GM19239 (cell line): ENCODE measurements around the gene HEBP1.

Experiments used
- DNase-seq: peaks from one replicate; pipeline ENCODE4 v3.0.0; 2011; ENCODE audit warnings: low spot score; ENCODE audit not compliant: insufficient read length
- FAIRE-seq: peaks from 2 replicates; lab custom pipeline; 2011; peaks lifted over from hg19 to GRCh38; lab: Jason Lieb, UNC

The HEBP1 gene

DNA sequence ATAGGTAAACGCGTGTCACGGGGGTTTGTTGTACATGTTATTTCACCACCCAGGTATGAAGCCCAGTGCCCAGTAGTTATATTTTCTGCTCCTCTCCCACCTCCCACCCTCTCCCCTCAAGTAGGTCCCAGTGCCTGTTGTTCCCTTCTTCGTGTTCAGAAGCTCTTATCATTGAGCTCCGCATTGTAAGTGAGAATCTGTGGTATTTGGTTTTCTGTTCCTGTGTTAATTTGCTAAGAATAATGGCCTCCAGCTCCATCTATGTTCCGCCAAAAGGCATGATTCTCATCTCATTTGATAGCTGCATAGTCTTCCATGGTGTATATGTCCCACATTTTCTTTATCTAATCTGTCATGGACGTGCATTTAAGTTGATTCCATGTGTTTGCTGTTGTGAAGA is 41.2 kb downstream of the HEBP1 start:
- no peak for FAIRE-seq
- no peak for DNase-seq

DNA sequence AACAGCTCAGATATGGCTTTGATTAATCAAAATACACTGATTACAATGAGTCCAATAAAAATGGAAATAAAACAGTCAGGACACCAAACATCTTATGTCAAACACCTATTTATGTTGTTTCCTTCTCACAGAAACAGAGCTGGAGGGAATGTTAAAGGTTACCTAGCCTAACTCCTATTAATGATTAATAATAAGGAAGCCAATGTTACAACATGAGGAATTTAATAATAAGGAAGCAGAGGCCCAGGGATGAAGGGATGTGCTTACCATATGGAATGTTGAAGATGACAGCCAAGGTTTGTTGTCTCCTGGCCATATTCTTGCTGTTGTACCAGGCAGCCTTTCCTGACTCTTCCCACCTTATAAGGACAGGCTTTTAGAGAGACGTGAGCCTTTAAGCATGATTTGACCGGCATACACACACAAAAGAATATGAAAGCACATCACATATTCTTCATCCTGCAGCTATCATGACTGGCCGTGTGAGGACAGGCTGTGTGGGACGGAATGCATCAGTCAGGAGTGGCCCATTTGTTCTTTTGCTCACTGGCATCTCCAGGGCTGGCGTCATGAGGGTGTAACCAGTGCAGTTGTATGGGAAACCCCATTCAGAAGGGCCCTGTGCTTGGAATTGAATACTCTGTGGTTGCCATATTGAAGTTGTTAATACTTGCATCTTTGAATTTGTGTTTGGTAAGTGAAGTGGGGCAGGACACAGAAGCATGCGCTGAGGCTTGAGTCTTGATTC is 45.0 kb downstream of the HEBP1 start:
- DNase-seq (no peak), FAIRE-seq (no peak)

DNA sequence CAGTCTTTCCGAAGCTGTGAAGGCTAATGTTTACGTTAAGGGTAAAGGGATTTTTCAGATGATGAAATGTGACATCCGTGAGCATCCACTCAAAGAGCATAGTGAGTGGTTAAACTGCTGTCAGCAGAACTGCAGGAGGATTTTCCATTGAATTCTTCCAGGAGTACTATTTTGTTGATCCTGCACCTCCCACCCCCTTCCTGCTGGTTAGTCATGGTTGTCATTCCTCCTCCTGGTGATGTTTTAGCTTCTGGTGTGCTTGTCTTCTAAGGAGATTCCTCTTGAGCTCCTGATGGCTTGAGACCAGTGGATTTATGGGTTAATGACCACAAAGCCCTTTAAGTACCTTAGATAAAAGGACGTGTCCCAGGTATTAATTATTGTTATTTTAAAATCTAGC is 45.7 kb downstream of the HEBP1 start:
- DNase-seq = no peak
- FAIRE-seq = no peak

DNA sequence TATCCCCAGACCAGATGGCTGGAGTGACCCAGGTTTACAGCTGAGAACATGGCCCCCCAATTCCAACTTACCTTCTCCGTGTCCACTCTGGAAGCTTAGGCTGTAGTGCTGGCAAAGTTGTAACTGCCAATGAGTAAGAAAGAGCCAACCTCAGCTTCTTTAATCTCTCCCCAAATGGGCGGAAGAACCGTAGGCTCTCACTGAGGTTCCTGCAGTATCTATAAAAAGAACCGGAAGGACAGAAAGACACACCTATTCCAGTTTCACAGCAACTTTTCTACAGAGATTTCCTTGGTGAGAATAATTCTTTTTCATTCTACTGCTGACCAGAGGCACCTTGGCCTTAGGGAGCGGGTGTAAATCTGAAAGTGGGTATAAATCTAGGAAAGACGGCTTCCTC is 48.0 kb downstream of the HEBP1 start, which contains the start of gene GPRC5D:
TSS of gene GPRC5D (minus strand) at position 135 of the 400 bp plus-strand sequence. CDS start 1,786 bp downstream, outside the sequence.
- DNase-seq (no peak), FAIRE-seq (no peak)

DNA sequence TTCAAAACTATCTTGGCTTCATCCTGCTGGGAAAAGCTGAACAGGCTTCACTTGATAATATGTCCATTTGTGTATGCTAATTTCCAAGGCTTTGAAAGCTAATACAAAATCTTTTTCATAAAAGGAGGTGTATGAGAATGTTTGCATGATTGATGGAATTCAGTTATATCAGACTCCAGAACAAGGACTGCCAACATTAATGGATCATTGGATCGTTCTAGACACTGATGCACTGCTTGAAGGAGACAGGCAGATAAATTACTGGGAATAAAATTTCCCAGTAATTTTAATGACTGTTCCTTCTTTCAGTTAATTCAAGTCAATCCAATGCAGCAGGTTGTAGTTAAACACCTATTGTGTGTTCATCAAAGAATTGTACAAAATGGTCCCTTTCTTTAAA is 48.6 kb downstream of the HEBP1 start:
- no peak for DNase-seq
- FAIRE-seq = no peak

DNA sequence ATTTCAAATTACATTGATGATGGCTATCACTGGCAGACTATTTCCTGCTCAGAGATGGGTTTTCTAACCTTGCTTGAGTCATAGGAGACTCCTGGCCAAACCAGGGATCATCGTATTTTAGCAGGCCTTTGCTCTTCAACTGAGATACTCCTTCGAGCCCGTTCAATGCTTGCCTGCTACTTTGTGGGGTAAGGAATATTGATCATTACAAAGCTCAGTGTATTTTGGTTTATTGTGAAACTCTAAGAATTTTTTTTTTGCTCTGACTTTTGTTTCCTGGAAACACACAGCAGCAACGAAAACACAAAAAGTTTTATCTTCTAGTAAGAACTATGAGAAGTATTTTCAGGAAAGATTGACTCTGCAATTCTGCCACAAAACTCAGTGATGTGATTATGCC is 52.2 kb downstream of the HEBP1 start:
- no peak for FAIRE-seq

DNA sequence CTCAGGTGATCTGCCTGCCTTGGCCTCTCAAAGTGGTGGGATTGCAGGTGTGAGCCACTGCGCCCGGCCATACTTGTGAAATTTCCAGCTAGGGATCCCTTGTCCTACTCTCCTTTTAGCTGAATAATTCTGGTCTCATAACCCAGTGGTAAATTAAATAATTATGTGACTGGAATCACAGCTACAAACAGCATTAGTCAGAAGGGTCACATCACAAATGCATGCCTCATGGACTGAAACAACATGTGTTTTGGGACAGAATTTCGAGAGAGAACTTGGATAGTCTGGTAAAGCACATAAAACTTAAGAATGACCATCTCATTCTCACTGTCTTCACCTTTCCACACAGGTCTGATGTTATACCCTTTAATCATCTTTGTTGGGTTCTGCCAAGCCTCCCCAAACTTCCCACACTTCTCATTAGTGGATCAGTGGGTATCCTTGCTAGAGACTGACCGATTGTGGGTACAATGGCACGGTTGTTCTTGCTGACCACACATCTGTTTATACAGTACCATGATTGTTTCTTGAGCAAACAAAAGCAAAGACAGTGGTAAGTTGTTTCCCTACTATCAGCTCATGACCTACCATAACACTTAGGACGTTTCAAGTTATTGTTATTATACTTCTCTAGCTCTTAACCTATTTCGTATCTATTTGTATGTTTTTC is 53.2 kb downstream of the HEBP1 start:
- DNase-seq (no peak), FAIRE-seq (no peak)

More for the DNA sequence above, 52.2 kb downstream of the HEBP1 start:
- no peak for DNase-seq

DNA sequence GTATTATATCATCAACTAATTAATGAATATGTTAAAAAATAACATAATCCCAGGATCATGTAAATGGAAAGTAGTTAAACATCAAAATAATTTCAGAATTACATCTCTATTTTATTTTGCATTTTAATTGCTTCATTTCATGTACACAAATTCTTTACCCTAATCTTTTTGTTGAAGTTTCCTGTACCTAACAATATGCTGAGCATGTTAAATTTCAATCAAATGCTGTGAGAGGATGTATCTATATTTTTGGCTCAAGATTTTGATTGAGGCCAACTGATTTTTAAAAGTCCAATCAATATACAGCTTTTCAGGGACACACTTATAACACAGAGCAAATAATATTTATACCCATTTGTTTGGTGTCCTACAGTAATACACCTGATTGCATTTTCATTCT is 54.5 kb downstream of the HEBP1 start:
- no peak for DNase-seq
- FAIRE-seq = no peak

DNA sequence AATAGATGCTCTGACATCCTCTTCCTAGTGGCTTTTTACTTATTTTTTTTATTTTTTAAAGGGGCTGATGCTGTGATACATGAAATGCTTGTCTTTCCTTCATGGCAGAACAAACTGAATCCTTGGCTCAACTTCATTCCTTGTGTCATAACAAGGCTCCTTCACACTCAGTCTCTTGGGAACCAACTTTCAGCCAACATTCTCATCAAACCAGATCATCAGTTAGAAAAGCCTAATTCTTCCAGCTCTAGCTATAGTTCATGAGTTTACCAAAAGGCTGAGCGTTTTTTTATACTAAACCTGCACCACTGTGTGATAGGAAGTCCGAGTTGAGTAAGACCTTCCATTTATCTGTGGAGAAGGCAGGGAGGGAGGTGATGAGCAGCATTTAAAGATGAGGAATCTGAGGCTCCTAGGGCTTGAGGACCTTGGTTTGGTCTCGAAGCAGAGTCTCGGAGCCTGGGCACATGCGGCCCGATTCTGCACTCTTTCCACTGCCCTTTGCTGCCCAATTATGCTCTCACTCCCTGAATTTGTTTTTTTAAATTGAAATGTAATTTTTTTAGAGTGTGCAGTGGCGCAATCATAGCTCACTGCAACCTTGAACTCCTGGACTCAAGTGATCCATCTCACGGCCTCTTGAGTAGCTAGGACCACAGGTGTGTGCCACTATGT is 56.3 kb downstream of the HEBP1 start:
- FAIRE-seq (no peak), DNase-seq (no peak)

DNA sequence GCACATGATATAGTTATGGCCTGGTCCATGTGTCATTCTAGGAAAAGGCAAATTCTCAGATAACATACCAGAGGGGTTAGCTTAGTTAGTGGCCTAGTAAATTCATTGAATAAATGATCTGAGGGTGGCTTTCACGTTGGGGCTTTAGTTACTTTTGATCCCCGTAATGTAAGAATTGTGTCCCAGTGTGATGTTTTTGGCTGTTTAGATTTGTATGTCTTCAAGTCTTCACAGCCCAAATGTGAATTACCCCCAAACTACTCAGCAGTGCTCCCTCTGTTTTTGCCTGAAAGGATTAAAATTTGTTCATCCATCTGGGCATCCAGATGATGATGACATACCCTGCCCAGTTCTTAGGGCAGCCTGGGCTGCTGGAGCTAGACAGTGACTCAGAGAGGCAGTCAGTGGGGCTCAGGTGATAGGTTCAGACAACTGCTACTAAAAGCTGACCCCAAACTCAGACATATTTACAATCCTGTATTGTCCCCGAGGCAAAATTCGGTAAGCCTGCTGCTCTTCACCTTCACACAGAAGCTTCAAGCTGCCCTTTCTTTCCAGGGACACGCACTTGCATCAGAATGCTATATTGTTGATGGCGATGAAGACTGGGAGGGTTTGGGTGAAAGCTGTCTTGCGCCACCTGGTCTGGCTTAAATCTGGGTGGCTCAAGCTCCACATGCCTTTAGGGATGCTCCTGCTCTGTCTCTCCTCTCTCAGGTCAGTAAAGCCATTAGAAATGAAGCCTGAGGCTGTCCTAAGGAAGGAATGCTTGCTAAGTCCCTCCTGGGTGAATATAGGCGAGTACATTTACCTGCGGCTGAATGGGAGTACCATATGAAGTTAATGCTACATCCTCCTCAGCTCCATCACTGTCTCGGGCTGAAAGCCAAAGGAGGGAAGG is 58.4 kb downstream of the HEBP1 start:
- DNase-seq (no peak), FAIRE-seq (no peak)

DNA sequence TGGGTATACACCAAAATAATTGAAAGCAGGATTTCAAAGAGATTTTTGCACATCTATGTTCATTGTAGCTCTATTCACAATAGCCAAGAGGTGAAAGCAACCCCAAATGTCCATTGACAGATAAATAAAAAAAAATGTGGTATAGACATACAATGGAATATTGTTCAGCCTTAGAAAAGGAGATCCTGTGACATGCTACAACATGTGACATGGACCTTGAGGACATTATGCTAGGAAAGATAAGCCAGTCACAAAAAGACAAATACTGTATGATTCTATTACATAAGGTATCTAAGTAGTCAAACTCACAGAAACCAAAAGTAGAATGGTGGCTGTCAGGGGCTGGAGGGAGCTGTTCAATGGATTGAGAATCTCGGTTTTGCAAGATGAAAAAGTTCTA is 60.2 kb downstream of the HEBP1 start:
- DNase-seq (no peak), FAIRE-seq (no peak)

DNA sequence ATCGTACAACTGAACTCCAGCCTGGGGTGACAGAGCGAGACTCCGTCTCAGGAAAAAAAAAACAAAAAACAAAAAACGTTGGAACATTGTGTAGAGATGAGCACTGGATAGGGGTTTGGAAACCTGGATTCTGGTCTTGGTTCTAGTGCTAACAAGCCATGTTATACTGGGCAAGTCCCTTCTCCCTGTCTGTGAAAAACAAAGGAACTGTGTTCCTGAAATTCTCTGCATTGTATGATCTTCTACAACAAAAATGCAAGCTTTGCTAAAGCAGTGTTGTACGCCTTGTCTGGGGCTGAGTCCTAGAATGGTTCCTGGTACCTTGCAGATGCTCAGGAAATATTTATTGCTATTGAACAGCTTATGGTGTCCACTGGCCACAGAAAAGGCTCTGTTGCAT is 61.5 kb downstream of the HEBP1 start:
- no peak for FAIRE-seq
- DNase-seq = no peak

DNA sequence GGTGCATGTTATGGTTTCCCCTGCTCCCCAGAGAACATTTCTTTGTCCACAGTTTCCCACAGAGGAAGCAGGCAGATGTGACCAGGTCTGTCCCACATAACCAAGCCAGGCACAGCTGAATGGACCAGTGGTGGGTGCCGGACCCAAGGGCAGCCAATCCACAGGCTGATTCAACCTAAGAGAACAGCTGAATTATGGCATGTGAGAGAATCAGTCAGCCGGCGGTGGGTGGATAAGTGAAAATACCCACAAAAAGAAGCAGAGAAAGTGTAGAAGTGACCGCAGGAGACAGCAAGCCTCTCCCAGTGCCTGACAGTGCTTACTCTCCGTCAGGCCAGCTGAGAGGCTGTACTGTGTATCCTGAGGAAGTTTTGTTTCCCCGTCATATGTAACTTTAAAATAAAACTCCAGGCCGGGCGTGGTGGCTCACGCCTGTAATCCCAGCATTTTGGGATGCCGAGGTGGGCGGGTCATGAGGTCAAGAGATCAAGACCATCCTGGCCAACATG is 63.0 kb downstream of the HEBP1 start:
- DNase-seq (no peak), FAIRE-seq (no peak)

DNA sequence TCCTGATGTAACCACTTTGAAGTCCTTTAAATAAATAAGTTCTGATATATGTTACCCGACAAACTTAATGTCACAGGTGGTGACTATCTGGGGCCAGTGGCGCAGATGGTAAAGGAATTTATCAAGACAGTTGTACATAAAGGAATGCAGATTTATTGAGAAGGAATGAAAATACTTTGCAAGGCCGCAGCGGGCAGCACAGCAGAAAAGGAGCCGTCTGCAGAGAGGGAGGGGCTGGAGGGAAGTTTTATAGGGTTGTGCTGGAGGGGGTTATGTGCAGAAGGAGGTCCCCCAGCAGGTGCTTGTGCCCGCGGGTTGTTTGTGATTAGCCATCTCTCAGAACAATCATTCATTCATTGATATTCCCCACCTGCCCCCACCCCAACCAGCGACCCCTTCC is 65.5 kb downstream of the HEBP1 start:
- no peak for FAIRE-seq
- no peak for DNase-seq

DNA sequence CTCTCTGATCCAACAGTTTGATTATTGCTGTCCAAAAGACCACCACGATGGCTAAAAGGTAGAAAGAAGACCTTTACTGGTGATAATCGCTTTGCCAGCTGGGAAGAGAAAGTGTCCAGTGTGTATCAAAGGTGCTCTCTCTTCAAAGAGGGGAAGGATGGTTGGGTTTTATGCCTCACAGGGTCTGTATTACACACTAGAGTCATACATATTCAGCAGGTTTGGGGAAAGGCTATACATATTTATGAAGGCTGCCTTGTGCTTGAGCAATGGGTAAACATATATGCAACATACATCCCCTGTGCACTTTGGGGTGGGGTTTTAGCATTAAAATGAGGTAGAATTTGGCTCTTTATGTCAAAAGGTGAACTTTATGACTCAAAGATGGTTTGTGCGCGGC is 66.3 kb downstream of the HEBP1 start:
- no peak for DNase-seq
- no peak for FAIRE-seq

DNA sequence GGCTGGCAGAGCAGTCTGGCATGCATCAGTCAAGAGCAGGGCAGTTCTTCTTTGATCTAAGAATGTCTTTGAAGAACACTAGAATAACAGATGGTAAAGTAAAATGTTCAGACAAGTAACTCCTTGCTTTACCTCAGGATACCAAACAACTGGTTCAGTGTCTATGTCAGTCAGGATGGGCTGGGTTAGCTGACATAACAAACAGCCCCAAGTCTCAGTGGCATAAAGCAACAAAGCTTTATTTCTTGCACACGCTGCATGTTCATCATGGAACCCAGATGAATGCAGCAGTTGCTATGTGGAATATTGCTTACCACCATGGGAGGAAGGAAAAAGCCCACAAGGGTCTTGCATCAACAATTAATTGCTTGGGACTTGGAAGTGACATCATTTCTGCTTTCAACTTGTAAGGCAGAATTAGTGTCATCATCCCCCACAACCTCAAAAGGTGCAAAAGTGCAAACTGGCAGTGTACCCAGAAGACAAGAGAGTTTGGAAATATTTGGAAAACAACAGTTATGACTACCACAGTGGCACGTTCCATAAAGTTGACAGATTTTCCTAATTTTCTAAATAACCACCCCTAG is 69.3 kb downstream of the HEBP1 start:
- FAIRE-seq = no peak
- no peak for DNase-seq

DNA sequence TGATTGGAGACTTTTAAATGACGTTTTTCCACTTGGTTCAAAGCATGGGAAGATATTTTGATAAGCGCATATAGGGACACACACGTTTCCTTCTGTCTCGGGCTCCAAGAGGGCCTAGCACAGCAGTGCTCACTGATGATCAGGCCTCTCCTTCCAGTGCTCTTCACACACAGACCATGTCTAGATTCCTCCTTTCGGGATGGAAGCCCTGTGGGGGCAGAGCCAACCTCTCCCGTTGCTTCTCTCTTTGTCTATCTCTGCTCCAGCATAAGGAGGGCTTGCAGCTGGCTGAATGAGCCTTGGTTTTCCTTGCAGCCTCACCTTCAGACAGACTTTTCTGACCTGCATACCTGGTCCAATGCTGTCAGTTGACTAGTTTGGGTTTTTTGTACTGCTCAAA is 70.4 kb downstream of the HEBP1 start:
- FAIRE-seq (no peak), DNase-seq (no peak)

DNA sequence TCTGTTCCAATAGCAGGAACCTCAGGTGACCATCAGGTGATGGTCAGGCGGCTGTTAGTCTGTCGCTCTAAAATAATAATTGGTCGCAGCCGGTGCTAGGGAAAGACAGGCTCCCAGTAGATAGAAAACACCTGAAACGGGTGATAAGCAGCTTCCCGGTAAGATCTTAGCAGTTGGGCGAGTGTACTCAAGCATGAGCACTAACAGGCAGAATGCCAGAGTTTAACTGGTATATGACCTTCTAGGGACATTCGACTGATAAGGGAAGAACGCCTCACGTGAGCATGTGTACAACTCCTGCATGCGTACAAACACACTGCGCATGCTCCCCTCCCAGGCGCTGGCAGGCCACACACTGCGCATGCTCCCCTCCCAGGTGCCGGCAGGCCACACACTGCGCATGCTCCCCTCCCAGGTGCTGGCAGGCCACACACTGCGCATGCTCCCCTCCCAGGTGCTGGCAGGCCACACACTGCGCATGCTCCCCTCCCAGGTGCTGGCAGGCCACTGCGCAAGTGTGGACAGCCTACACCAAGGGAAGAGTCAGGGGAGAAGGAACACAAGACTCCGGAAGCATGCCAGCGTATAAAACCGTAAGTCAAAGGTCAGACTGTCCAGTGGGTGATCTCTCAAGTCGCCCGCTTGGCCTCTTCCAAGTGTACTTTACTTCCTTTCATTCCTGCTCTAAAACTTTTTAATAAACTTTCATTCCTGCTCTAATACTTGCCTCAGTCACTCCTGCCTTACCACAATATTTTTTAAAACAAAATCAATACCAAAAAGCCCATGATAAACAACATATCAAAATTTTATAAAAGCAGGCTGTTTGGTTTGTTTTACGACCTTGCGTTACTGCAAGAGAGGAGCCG is 72.6 kb downstream of the HEBP1 start:
- FAIRE-seq (no peak), DNase-seq (no peak)

DNA sequence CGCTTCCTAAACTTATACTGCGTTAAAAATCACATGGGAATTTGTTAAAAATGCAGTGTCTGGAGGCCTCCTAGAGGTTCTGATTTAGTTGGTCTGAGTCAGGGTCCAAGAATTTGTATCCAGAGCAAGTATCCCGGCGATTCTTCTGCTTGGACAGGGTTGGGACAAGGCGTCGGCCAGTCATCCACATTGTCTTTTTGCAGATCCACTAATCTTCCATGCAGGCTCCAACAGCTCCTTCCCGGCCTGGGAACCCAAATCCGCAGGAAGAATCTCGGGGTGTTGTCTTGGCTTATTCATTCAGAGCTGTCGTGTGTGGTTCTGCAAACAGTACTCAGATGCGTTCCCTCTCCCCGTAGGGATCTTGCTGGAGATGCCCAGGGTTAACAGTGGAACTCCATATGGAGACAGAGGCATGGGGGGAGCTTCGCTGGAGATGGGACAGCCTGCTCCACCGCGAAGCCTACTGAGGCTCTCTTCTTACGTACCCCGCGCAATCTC is 73.4 kb downstream of the HEBP1 start:
- FAIRE-seq (no peak), DNase-seq (no peak)
